Esophagus muscularis mucosa (tissue), 4 donors: Measurements from ENCODE around the gene PCDH15. TPM values are rescaled to one million over a fixed set of nuclear protein-coding genes. Genes with fewer than 3 reads are reported as not detected.

Experiments used
- DNase-seq: peaks from one replicate; pipeline ENCODE4 v3.0.0-alpha.2; 2017; ENCODE audit errors: extremely low spot score
- H3K27ac ChIP-seq, 4 donors: fragments of 200-600 bp; sonication (generic); replicated peaks in 1 of 4; 1 replicate in 3 of 4; 2 replicates in 1 of 4; pipeline ENCODE4 v1.5.1; 2016 to 2019; ENCODE audit warnings: mild to moderate bottlenecking in 1 of 4
- H3K27me3 ChIP-seq, 4 donors: fragments of 200-600 bp; sonication (generic); one replicate each; pipeline versions ENCODE4 v1.5.1 to v1.6.0; 2016 to 2019
- H3K36me3 ChIP-seq, 4 donors: fragments of 200-600 bp; sonication (generic); one replicate each; pipeline ENCODE4 v1.5.1; 2016 to 2019
- H3K4me1 ChIP-seq, 4 donors: fragments of 200-600 bp; sonication (generic); one replicate each; pipeline ENCODE4 v1.5.1; 2016 to 2019
- H3K4me3 ChIP-seq, 4 donors: fragments of 200-600 bp; sonication (generic); 1 replicate in 2 of 4; 2 replicates in 2 of 4; pipeline ENCODE4 v1.5.1; 2016 to 2019; ENCODE audit warnings: mild to moderate bottlenecking in 4 of 4, moderate library complexity in 1 of 4
- H3K9me3 ChIP-seq, 4 donors: fragments of 200-600 bp; sonication (generic); 1 replicate in 3 of 4; 2 replicates in 1 of 4; pipeline ENCODE4 v1.5.1; 2016 to 2019
- CTCF ChIP-seq, 3 experiments: fragments of 200-600 bp in 2 of 3; fragments of 450-650 bp in 1 of 3; sonication (generic) in 2 of 3; IDR thresholded peaks; one replicate each; pipeline ENCODE4 v1.5.1; 2017 to 2019; ENCODE audit warnings: antibody characterized with exemption in 3 of 3, mild to moderate bottlenecking in 2 of 3, moderate library complexity in 1 of 3
- EP300 ChIP-seq: sonication (generic); formaldehyde crosslinking; IDR thresholded peaks from one replicate; pipeline ENCODE4 v1.6.1; 2017; ENCODE audit warnings: antibody characterized with exemption
- POLR2A ChIP-seq: fragments of 450-650 bp; IDR thresholded peaks from one replicate; pipeline ENCODE4 v1.6.1; 2017; ENCODE audit warnings: antibody characterized with exemption, moderate library complexity, mild to moderate bottlenecking, low read depth
- POLR2AphosphoS5 ChIP-seq, 2 donors: sonication (generic); formaldehyde crosslinking; IDR thresholded peaks; one replicate each; pipeline ENCODE4 v1.6.1; 2017; ENCODE audit warnings: antibody characterized with exemption in 2 of 2
- WGBS: methylation state at CpG from one replicate; pipeline ENCODE4 v1.1.5; 2018; 5-methylcytosine and 5-hydroxymethylcytosine counted together
- intact Hi-C: fragments of 100-400 bp; cut with DNase I; formaldehyde crosslinking; loops from one replicate; pipeline ENCODE4 v1.15.1; 2023
- total RNA-seq, 4 donors: library from RNA; depleted of rRNA; stranded (reverse); fragments of >200 nt; gene quantifications; one replicate each; pipeline versions ENCODE4 v1.1.0 to v1.2.1, GENCODE V29; 2016

PCDH15 gene
- total RNA-seq, 4 donors from 2014 or later, result 0.13 to 0.50 TPM; not detected in 2

- intact Hi-C loops, result no loop called here
- Histone ChIP-seq H3K9me3 (no peaks in the 10 kb centered on the region), H3K36me3 (no peaks in the 10 kb centered on the region), H3K4me1 (no peaks in the 10 kb centered on the region), H3K27ac (no peak overlapping the region), H3K27me3 (no peaks in the 10 kb centered on the region), H3K4me3 (no peak overlapping the region)
- 66% methylated on average over 3 of the region's 3 CpGs for WGBS
- TF ChIP-seq CTCF (IDR thresholded peaks at IDR 0.05) (no peak), POLR2A (no peak), POLR2AphosphoS5 (IDR thresholded peaks at IDR 0.05) (no peak), EP300 (no peak)
- DNase-seq, result no peak
Observed at GRCh38 chr10:54125098-54125747, 675.8 kb downstream of the PCDH15 start.

GRCh38 chr10:54124209-54124885, 676.7 kb downstream of the PCDH15 start:
- Histone ChIP-seq H3K4me3 (no peak overlapping the region), H3K9me3 (no peaks in the 10 kb centered on the region), H3K27me3 (no peaks in the 10 kb centered on the region), H3K27ac (no peak overlapping the region), H3K4me1 (no peaks in the 10 kb centered on the region), H3K36me3 (no peaks in the 10 kb centered on the region)
- 64% methylated on average over 6 of the region's 6 CpGs for WGBS
- DNase-seq, result no peak
- intact Hi-C loops, result no loop called here
- no peak for TF ChIP-seq POLR2A
- no peak for TF ChIP-seq POLR2AphosphoS5 (IDR thresholded peaks at IDR 0.05)
- no peak for TF ChIP-seq CTCF (IDR thresholded peaks at IDR 0.05)
- TF ChIP-seq EP300, result no peak

GRCh38 chr10:54120806-54121205, 680.2 kb downstream of the PCDH15 start:
- H3K27ac ChIP-seq, result no peak overlapping the region
- TF ChIP-seq POLR2AphosphoS5 (IDR thresholded peaks at IDR 0.05) (no peak), POLR2A (no peak), CTCF (IDR thresholded peaks at IDR 0.05) (no peak), EP300 (no peak)
- H3K36me3 ChIP-seq, result no peaks in the 10 kb centered on the region
- H3K9me3 ChIP-seq, result no peaks in the 10 kb centered on the region
- H3K27me3 ChIP-seq, result no peaks in the 10 kb centered on the region
- no peak for DNase-seq
- H3K4me1 ChIP-seq, result no peaks in the 10 kb centered on the region
- intact Hi-C loops, result no loop called here
- 0% methylated on average over 1 of the region's 1 CpG for WGBS
- H3K4me3 ChIP-seq, result no peak overlapping the region

GRCh38 chr10:54108961-54109360, 692.1 kb downstream of the PCDH15 start:
- Histone ChIP-seq H3K27me3 (no peaks in the 10 kb centered on the region), H3K4me3 (no peak overlapping the region), H3K4me1 (no peaks in the 10 kb centered on the region), H3K27ac (no peak overlapping the region), H3K9me3 (no peaks in the 10 kb centered on the region), H3K36me3 (no peaks in the 10 kb centered on the region)
- TF ChIP-seq EP300 (no peak), POLR2A (no peak), CTCF (IDR thresholded peaks at IDR 0.05) (no peak), POLR2AphosphoS5 (IDR thresholded peaks at IDR 0.05) (no peak)
- WGBS, result 32% methylated on average over 2 of the region's 2 CpGs
- DNase-seq, result no peak
- intact Hi-C loops, result no loop called here
